K562 (cell line): Measurements from ENCODE around the gene TELO2. TPM values are rescaled to one million over a fixed set of nuclear protein-coding genes. Genes with fewer than 3 reads are reported as not detected.
A peak's percentile ranks its signal among the peaks of the same experiment; 100 is the strongest.

Source experiments
- ATAC-seq: fragments of 200-7000 bp; cut with Tn5 transposase; 3 replicates; pipeline ENCODE4 v1.9.1; 2020; ENCODE audit warnings: moderate library complexity
- BruUV-seq: library from RNA; stranded (reverse); fragments of 400-500 nt; replicated peaks from 2 replicates; lab custom pipeline; 2021; lab: Mats Ljungman, UMichigan
- CTCF ChIA-PET: fragments of 300-600 bp; formaldehyde crosslinking; extraction: SDS; loops from one replicate; lab custom pipeline; 2021; ENCODE audit warnings: low intra/inter-chr PET ratio; lab: Yijun Ruan, JAX
- POLR2A ChIA-PET: fragments of 300-600, 350-650 bp; sonication (Branson Sonifier 250); formaldehyde crosslinking; extraction: SDS; loops from one replicate; lab custom pipeline; 2021; ENCODE audit warnings: antibody characterized with exemption, inconsistent platforms; lab: Yijun Ruan, JAX
- DNase-seq, 4 experiments: peaks; one replicate each; pipeline versions ENCODE4 v3.0.0 to v3.0.0-alpha.2; 2011 to 2018; ENCODE audit warnings: low spot score in 3 of 4, mixed read lengths in 3 of 4; ENCODE audit errors: extremely low read depth in 1 of 4
- FAIRE-seq: peaks from 2 replicates; lab custom pipeline; 2011; peaks lifted over from hg19 to GRCh38; lab: Jason Lieb, UNC
- H2AFZ ChIP-seq: 2 replicates; pipeline ENCODE4 v1.6.0; 2011; ENCODE audit warnings: low read depth, low read length, control low read depth, inconsistent platforms
- H3K27ac ChIP-seq: fragments of 200-600 bp; 3 replicates; pipeline ENCODE4 v1.8.0; 2011; ENCODE audit warnings: low read depth, mild to moderate bottlenecking, control low read depth, inconsistent platforms, low read length, moderate library complexity, mixed read lengths; ENCODE audit errors: extremely low read depth
- H3K27me3 ChIP-seq, 2 experiments: fragments of 300-600 bp in 1 of 2; 2 replicates in 1 of 2; 3 replicates in 1 of 2; pipeline versions ENCODE4 v1.6.0 to v1.8.0; 2011; ENCODE audit warnings: inconsistent platforms in 2 of 2, low read length in 2 of 2, mild to moderate bottlenecking in 1 of 2, mixed read lengths in 1 of 2, moderate library complexity in 1 of 2; ENCODE audit not compliant: control insufficient read depth in 2 of 2, insufficient read depth in 2 of 2
- H3K36me3 ChIP-seq: fragments of 300-600 bp; 3 replicates; pipeline ENCODE4 v1.8.0; 2011; ENCODE audit warnings: mild to moderate bottlenecking, low read length, inconsistent platforms; ENCODE audit not compliant: control insufficient read depth, insufficient read depth
- H3K4me1 ChIP-seq, 2 experiments: fragments of 200-600 bp in 1 of 2; replicated peaks in 1 of 2; 2 replicates in 1 of 2; 3 replicates in 1 of 2; pipeline versions ENCODE4 v1.5.1 to v1.8.0; 2011; ENCODE audit warnings: inconsistent platforms in 2 of 2, low read length in 2 of 2, mild to moderate bottlenecking in 1 of 2, mixed read lengths in 1 of 2, moderate library complexity in 1 of 2; ENCODE audit not compliant: control insufficient read depth in 2 of 2, insufficient read depth in 2 of 2
- H3K4me2 ChIP-seq: 2 replicates; pipeline ENCODE4 v1.6.1; 2011; ENCODE audit warnings: low read length, control low read depth, inconsistent platforms, mixed read lengths; ENCODE audit not compliant: insufficient read depth
- H3K4me3 ChIP-seq: fragments of 200-600 bp; sonication (generic), shearing (Covaris generic); 2 replicates; pipeline ENCODE4 v1.5.1; 2016; ENCODE audit warnings: control low read depth, inconsistent platforms
- H3K79me2 ChIP-seq: fragments of 200-600 bp; 3 replicates; pipeline ENCODE4 v1.8.0; 2011; ENCODE audit warnings: low read length, inconsistent platforms; ENCODE audit not compliant: control insufficient read depth, insufficient read depth
- H3K9ac ChIP-seq, 2 experiments: 2 replicates each; pipeline versions ENCODE4 v1.6.0 to v1.6.1; 2011; ENCODE audit warnings: low read depth in 2 of 2, low read length in 2 of 2, control low read depth in 1 of 2, inconsistent platforms in 1 of 2, mild to moderate bottlenecking in 1 of 2, mixed read lengths in 1 of 2; ENCODE audit not compliant: insufficient read depth in 1 of 2
- H3K9me1 ChIP-seq: one replicate; pipeline ENCODE4 v1.6.0; 2011; ENCODE audit warnings: inconsistent platforms, mild to moderate bottlenecking, low read length, moderate library complexity; ENCODE audit not compliant: control insufficient read depth, insufficient read depth
- H3K9me3 ChIP-seq: replicated peaks from 2 replicates; pipeline ENCODE4 v1.5.1; 2011; ENCODE audit warnings: low read depth, low read length, inconsistent platforms; ENCODE audit not compliant: control insufficient read depth, insufficient read depth
- H4K20me1 ChIP-seq: replicated peaks from 2 replicates; pipeline ENCODE4 v1.6.1; 2011; ENCODE audit warnings: low read length, inconsistent platforms, mixed read lengths; ENCODE audit not compliant: control insufficient read depth, insufficient read depth
- MCM2 ChIP-seq: fragments of 450-650 bp; IDR thresholded peaks from 2 replicates; pipeline ENCODE4 v1.6.1; 2017; ENCODE audit warnings: low read depth, mild to moderate bottlenecking
- STAG1 ChIP-seq: sonication (generic); formaldehyde crosslinking; IDR thresholded peaks from 2 replicates; pipeline ENCODE4 v1.5.0; 2020; ENCODE audit warnings: missing genetic modification reagents, borderline replicate concordance
- STAT5B ChIP-seq: fragments of 250-450 bp; sonication (Bioruptor Pico); IDR thresholded peaks from 2 replicates; pipeline ENCODE4 v1.8.0; 2021; ENCODE audit warnings: mild to moderate bottlenecking, inconsistent platforms
- ZC3H4 ChIP-seq: sonication (generic); formaldehyde crosslinking; IDR thresholded peaks from 2 replicates; pipeline ENCODE4 v1.9.0; 2021; ENCODE audit warnings: missing genetic modification reagents, borderline replicate concordance
- ZNF584 ChIP-seq: fragments of 200-800 bp; sonication (Bioruptor generic); IDR thresholded peaks from 2 replicates; pipeline ENCODE4 v1.6.1; 2016; ENCODE audit warnings: low read depth, mild to moderate bottlenecking, missing genetic modification characterization, missing compliant biosample characterization
- WGBS: fragments of 100-300 bp; shearing (Covaris generic); methylation state at CpG from one replicate; pipeline ENCODE4 v1.1.6; 2016; ENCODE audit warnings: low coverage, mixed read lengths; ENCODE audit not compliant: insufficient coverage; ENCODE audit errors: missing lambda C conversion rate; 5-methylcytosine and 5-hydroxymethylcytosine counted together
- in situ Hi-C: fragments of 300-500 bp; cut with MboI; formaldehyde crosslinking; loops from 4 replicates; pipeline ENCODE4 v1.15.0; 2018; ENCODE audit warnings: inconsistent platforms, mixed read lengths
- intact Hi-C: fragments of 100-400 bp; cut with micrococcal nuclease; formaldehyde crosslinking; loops from 2 replicates; pipeline ENCODE4 v1.14.2; 2022
- polyA plus RNA-seq, 8 experiments: library from polyadenylated mRNA; depleted of rRNA in 4 of 8; stranded (reverse) in 5 of 8; unstranded in 3 of 8; fragments of >200 nt; fragmentation: Nextera tagmentation in 2 of 8; fragmentation: Illumina TruSeq in 1 of 8; extraction: Ambion mirVana in 2 of 8; extraction: Trizol in 1 of 8; gene quantifications; 2 replicates each; pipeline versions ENCODE4 v1.2.1 to v1.2.3, GENCODE V29; 2011 to 2014; ENCODE audit warnings: inconsistent platforms in 1 of 8, missing spikeins in 1 of 8
- total RNA-seq, 7 experiments: library from RNA; depleted of rRNA in 6 of 7; stranded (reverse); fragments of >200 nt in 6 of 7; fragmentation: Illumina TruSeq in 2 of 7; extraction: Trizol in 2 of 7; gene quantifications; 2 replicates each; pipeline versions ENCODE4 v1.2.1 to v1.2.3, GENCODE V29; 2011 to 2021; ENCODE audit warnings: low replicate concordance in 1 of 7

TELO2 gene
- total and polyA plus RNA-seq, 9 of the 15 experiments (the other 6 are each of a cell fraction or from before 2014, with no cell fraction given): 0.51 to 91.8 (median 14.5) TPM

GRCh38 chr16:1551166-1551565 lies 58.0 kb downstream of the TELO2 start:
- H2AFZ ChIP-seq: no peak overlapping the region
- H3K9ac ChIP-seq: peak overlapping the region in 1 of 2 experiments; percentile 4; a peak in 1 of 4 replicates
- WGBS: 37% methylated on average over 12 of the region's 12 CpGs
- peaks cover 0 to 29% of the 10 kb centered on the region in 2 experiments; a peak in 3 of 5 replicates for H3K4me1 ChIP-seq
- intact Hi-C loops (no loop called here), in situ Hi-C loops (no loop called here)
- no TSS peak for BruUV-seq
- TF ChIP-seq STAG1 (CRISPR knock-in tag) (no peak), ZC3H4 (CRISPR knock-in tag) (no peak), ZNF584 (no peak)
- CTCF ChIA-PET: no interaction called here
- ATAC-seq (no peak), DNase-seq (no peak), FAIRE-seq (no peak)
- POLR2A ChIA-PET: no interaction called here
- no peaks in the 10 kb centered on the region for H3K36me3 ChIP-seq
- H3K27ac ChIP-seq: no peak overlapping the region
- H3K9me1 ChIP-seq: no peaks in the 10 kb centered on the region
- H3K4me2 ChIP-seq: no peak overlapping the region
- no peaks in the 10 kb centered on the region for H3K79me2 ChIP-seq
- no peak overlapping the region for H3K4me3 ChIP-seq
- H3K27me3 ChIP-seq: peaks cover 2 to 34% of the 10 kb centered on the region in 2 experiments; a peak in 4 of 5 replicates
- no peaks in the 10 kb centered on the region for H4K20me1 ChIP-seq
- H3K9me3 ChIP-seq: no peaks in the 10 kb centered on the region

DNA sequence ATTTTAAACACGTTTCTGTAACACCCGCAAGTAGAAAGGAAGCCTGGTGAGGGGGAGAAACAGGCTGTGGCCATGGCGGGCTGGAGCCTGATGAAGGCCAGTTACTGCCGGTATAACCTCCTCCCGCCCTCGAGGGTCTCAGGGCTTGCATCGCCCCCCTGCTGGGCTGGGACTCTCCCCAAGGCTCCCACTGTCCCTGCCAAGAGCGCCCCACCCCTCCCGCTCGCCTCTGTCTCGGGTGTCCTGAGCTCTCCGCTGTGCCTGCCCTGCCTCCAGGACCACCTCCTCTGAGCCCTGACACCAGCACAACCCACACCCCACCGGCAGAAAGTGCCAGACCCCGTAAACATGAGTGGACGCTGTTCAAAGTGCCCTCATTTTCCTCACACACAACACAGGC lies 59.0 kb downstream of the TELO2 start:
- Histone ChIP-seq H3K4me3 (no peak overlapping the region), H3K9ac (0 out of 4 replicates have a peak overlapping the region, but pooled peaks of 1 of the 2 experiments have one; percentile 20), H3K36me3 (no peaks in the 10 kb centered on the region), H3K9me3 (no peaks in the 10 kb centered on the region), H3K4me2 (no peak overlapping the region), H4K20me1 (no peaks in the 10 kb centered on the region), H3K9me1 (no peaks in the 10 kb centered on the region), H3K27ac (no peak overlapping the region), H3K4me1 (peaks cover 0 to 25% of the 10 kb centered on the region in 2 experiments; a peak in 3 of 5 replicates)
- no peak for ATAC-seq
- POLR2A ChIA-PET: no interaction called here
- in situ Hi-C loops: no loop called here
- 36% methylated on average over 15 of the region's 15 CpGs for WGBS
- intact Hi-C loops: no loop called here
- FAIRE-seq: no peak
- no peak for DNase-seq
- CTCF ChIA-PET: no interaction called here
- TF ChIP-seq MCM2 (no peak), STAT5B (no peak)
- TF ChIP-seq, all 486 proteins: peak for 0
- H3K27me3 ChIP-seq: peaks cover 2 to 34% of the 10 kb centered on the region in 2 experiments; a peak in 4 of 5 replicates
- H3K79me2 ChIP-seq: no peaks in the 10 kb centered on the region
- no TSS peak for BruUV-seq
- no peak overlapping the region for H2AFZ ChIP-seq
